IMR-90 (cell line): ENCODE measurements around the gene KLHL7. TPM values are rescaled to one million over a fixed set of nuclear protein-coding genes. Genes with fewer than 3 reads are reported as not detected.

Source experiments
- POLR2A ChIP-seq: IDR thresholded peaks from 2 replicates; pipeline ENCODE4 v1.6.1; 2012; ENCODE audit warnings: mild to moderate bottlenecking, low read depth, low read length
- polyA plus RNA-seq, 3 experiments: library from polyadenylated mRNA; depleted of rRNA; stranded (reverse); fragments of >200 nt; gene quantifications; 2 replicates each; pipeline ENCODE4 v1.2.3, GENCODE V29; 2012; ENCODE audit warnings: low replicate concordance in 1 of 3
- total RNA-seq: library from RNA; depleted of rRNA; stranded (reverse); fragments of >200 nt; gene quantifications from 2 replicates; pipeline ENCODE4 v1.2.3, GENCODE V29; 2012
- TF ChIP-seq, protein P1 (sequence below): fragments of 150-350 bp; IDR thresholded peaks from 2 replicates; pipeline ENCODE4 v1.6.1; 2017; ENCODE audit warnings: mild to moderate bottlenecking, antibody characterized with exemption, low read length, low read depth

KLHL7 gene
- total and polyA plus RNA-seq, 2 of the 4 experiments (the other 2 are of a cell fraction), result 24.6 to 29.2 TPM

DNA sequence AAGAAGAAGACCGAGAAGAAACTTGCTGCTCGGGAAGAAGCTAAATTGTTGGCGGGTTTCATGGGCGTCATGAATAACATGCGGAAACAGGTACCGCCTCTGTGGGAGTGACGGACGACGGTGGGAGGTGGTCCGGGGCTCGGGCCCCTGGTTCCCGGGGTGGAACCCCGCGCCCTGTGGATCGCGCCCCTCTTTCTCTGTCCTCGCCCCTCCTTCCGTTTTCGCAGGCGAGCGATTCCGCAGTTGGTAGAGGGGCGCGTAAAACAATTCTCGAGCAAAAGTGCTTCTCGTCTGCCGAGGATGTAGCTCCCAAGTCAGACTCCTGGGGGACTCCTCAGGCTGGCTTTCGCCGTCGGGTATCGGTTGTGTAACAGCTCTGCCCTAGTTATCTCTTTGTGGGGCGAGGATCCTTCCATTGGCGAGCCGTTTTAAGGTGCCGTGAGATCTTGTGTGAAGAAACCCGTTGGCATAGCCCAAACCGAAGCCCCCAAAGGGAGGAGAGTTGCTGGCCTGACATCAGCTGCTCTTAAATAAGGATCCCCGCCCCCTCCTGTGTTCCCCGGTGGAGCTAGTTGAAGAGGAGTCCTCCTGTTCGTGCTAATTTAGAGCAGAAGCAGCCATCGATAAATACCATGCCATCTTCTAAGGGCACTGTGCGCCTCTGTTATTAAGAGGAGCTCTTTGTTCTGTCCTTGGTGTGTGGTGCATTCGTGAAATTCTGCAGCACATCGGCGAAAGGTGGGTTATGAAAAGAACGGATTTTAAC, 655 bp downstream of the KLHL7 start (continued):
- TF ChIP-seq, protein P1, sequence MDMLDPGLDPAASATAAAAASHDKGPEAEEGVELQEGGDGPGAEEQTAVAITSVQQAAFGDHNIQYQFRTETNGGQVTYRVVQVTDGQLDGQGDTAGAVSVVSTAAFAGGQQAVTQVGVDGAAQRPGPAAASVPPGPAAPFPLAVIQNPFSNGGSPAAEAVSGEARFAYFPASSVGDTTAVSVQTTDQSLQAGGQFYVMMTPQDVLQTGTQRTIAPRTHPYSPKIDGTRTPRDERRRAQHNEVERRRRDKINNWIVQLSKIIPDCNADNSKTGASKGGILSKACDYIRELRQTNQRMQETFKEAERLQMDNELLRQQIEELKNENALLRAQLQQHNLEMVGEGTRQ, result no peak
- TF ChIP-seq POLR2A, result no peak
